Stomach (tissue), 9 donors: Measurements from ENCODE around the gene DSE. TPM values are rescaled to one million over a fixed set of nuclear protein-coding genes. Genes with fewer than 3 reads are reported as not detected.

ENCODE experiments used
- DNase-seq, 2 donors: peaks; one replicate each; pipeline versions ENCODE4 v3.0.0 to v3.0.0-alpha.2; 2013 to 2019
- H3K27ac ChIP-seq, 5 donors: fragments of 200-600 bp in 4 of 5; sonication (generic) in 4 of 5; one replicate each; pipeline ENCODE4 v1.5.1; 2013 to 2019; ENCODE audit warnings: mild to moderate bottlenecking in 1 of 5, moderate library complexity in 1 of 5
- H3K27me3 ChIP-seq, 3 donors: fragments of 200-600 bp; sonication (generic); one replicate each; pipeline ENCODE4 v1.5.1; 2017 to 2019; ENCODE audit warnings: mixed run types in 1 of 3
- H3K36me3 ChIP-seq, 4 donors: fragments of 200-600 bp; sonication (generic); 1 replicate in 3 of 4; 2 replicates in 1 of 4; pipeline ENCODE4 v1.5.1; 2016 to 2019
- H3K4me1 ChIP-seq, 4 donors: fragments of 200-600 bp; sonication (generic); one replicate each; pipeline ENCODE4 v1.5.1; 2016 to 2019
- H3K4me3 ChIP-seq, 4 donors: fragments of 200-600 bp; sonication (generic) in 3 of 4; one replicate each; pipeline ENCODE4 v1.5.1; 2016 to 2019; ENCODE audit warnings: mild to moderate bottlenecking in 1 of 4
- H3K9me3 ChIP-seq, 4 donors: fragments of 200-600 bp; sonication (generic); one replicate each; pipeline ENCODE4 v1.5.1; 2016 to 2019
- CTCF ChIP-seq, 7 experiments: fragments of 450-650 bp in 4 of 7; fragments of 200-600 bp in 3 of 7; sonication (generic) in 3 of 7; IDR thresholded peaks; one replicate each; pipeline ENCODE4 v1.5.1; 2016 to 2019; ENCODE audit warnings: antibody characterized with exemption in 7 of 7, control low read depth in 2 of 7, mild to moderate bottlenecking in 1 of 7
- EP300 ChIP-seq: sonication (generic); formaldehyde crosslinking; IDR thresholded peaks from one replicate; pipeline ENCODE4 v1.6.1; 2017; ENCODE audit warnings: antibody characterized with exemption
- POLR2A ChIP-seq, 4 donors: fragments of 450-650 bp; IDR thresholded peaks; one replicate each; pipeline ENCODE4 v1.6.1; 2016; ENCODE audit warnings: antibody characterized with exemption in 4 of 4, control low read depth in 2 of 4, mild to moderate bottlenecking in 1 of 4, moderate library complexity in 1 of 4
- POLR2AphosphoS5 ChIP-seq, 3 donors: sonication (generic); formaldehyde crosslinking; IDR thresholded peaks; one replicate each; pipeline ENCODE4 v1.6.1; 2016; ENCODE audit warnings: antibody characterized with exemption in 3 of 3
- WGBS, 5 donors: extraction: QIAGEN DNeasy Blood & Tissue Kit in 3 of 5; methylation state at CpG; one replicate each; pipeline versions ENCODE4 v1.1.5 to v1.1.7; 2013 to 2018; 5-methylcytosine and 5-hydroxymethylcytosine counted together
- intact Hi-C: fragments of 100-400 bp; cut with DNase I; formaldehyde crosslinking; loops from one replicate; pipeline ENCODE4 v1.15.1; 2023; ENCODE audit warnings: low total_unique reads
- polyA plus RNA-seq, 3 donors: library from polyadenylated mRNA; stranded (reverse); fragments of 200-250 nt; gene quantifications; one replicate each; pipeline ENCODE4 v1.2.3, GENCODE V29; 2013
- total RNA-seq, 5 donors: library from RNA; depleted of rRNA; stranded (reverse); fragments of >200 nt; gene quantifications; one replicate each; pipeline versions ENCODE4 v1.1.0 to v1.2.3, GENCODE V29; 2014 to 2016
- donor health status: healthy with polysubstance abuse.
- donor health status: Bipolar disorder and iron deficiency.
- donor health status: healthy.

DSE gene
- total and polyA plus RNA-seq, 8 donors: 3.8 to 39.8 (median 12.5) TPM

- Histone ChIP-seq H3K9me3 (no peaks in the 10 kb centered on the region), H3K4me3 (no peak overlapping the region), H3K27ac (peak overlapping the region in 3 of 5 donors; percentile 6 to 54 (median 49)), H3K4me1 (peaks cover 0 to 17% (median 10%) of the 10 kb centered on the region in 4 donors), H3K36me3 (peaks cover 0 to 2% (median 0%) of the 10 kb centered on the region in 4 donors), H3K27me3 (no peaks in the 10 kb centered on the region)
- WGBS, 5 donors: 63 to 83% (median 79%) methylated on average over 3 of the region's 3 CpGs
- TF ChIP-seq EP300: no peak
- no peak for TF ChIP-seq POLR2AphosphoS5 (IDR thresholded peaks at IDR 0.05)
- TF ChIP-seq CTCF (IDR thresholded peaks at IDR 0.05): no peak
- TF ChIP-seq POLR2A (IDR thresholded peaks at IDR 0.05): no peak
- DNase-seq: no peak
- intact Hi-C loops: no loop called here
These were observed 33.9 kb downstream of the DSE start for GRCh38 chr6:116404696-116405095.

GRCh38 chr6:116405138-116405537 lies 34.4 kb downstream of the DSE start:
- Histone ChIP-seq H3K27ac (peak overlapping the region in 4 of 5 donors; percentile 6 to 54 (median 37)), H3K27me3 (no peaks in the 10 kb centered on the region), H3K36me3 (no peaks in the 10 kb centered on the region), H3K4me3 (no peak overlapping the region), H3K9me3 (no peaks in the 10 kb centered on the region), H3K4me1 (peaks cover 0 to 17% (median 10%) of the 10 kb centered on the region in 4 donors)
- peak in 1 of 2 donors; percentile 58 for DNase-seq
- intact Hi-C loops: no loop called here
- WGBS, 5 donors: 53 to 67% (median 58%) methylated on average over 5 of the region's 5 CpGs
- TF ChIP-seq CTCF (IDR thresholded peaks at IDR 0.05) (no peak), POLR2A (IDR thresholded peaks at IDR 0.05) (no peak), EP300 (no peak), POLR2AphosphoS5 (IDR thresholded peaks at IDR 0.05) (no peak)

GRCh38 chr6:116405652-116406356 lies 35.1 kb downstream of the DSE start:
- no peaks in the 10 kb centered on the region for H3K9me3 ChIP-seq
- no peaks in the 10 kb centered on the region for H3K36me3 ChIP-seq
- intact Hi-C loops: no loop called here
- H3K27ac ChIP-seq: peak overlapping the region in 3 of 5 donors; percentile 6 to 54 (median 49)
- H3K27me3 ChIP-seq: no peaks in the 10 kb centered on the region
- peaks cover 0 to 17% (median 9%) of the 10 kb centered on the region in 4 donors for H3K4me1 ChIP-seq
- 58 to 72% (median 66%) methylated on average over 8 of the region's 8 CpGs for WGBS, 5 donors
- TF ChIP-seq EP300: no peak
- TF ChIP-seq POLR2AphosphoS5 (IDR thresholded peaks at IDR 0.05): no peak
- TF ChIP-seq CTCF (IDR thresholded peaks at IDR 0.05): no peak
- no peak for TF ChIP-seq POLR2A (IDR thresholded peaks at IDR 0.05)
- DNase-seq: no peak
- H3K4me3 ChIP-seq: no peak overlapping the region

GRCh38 chr6:116406678-116407345 lies 36.1 kb downstream of the DSE start:
- Histone ChIP-seq H3K4me3 (no peak overlapping the region), H3K27ac (peak overlapping the region in 2 of 5 donors; percentile 0 to 17), H3K36me3 (no peaks in the 10 kb centered on the region), H3K4me1 (peaks cover 0 to 27% (median 14%) of the 10 kb centered on the region in 4 donors), H3K27me3 (no peaks in the 10 kb centered on the region), H3K9me3 (no peaks in the 10 kb centered on the region)
- intact Hi-C loops: no loop called here
- no peak for DNase-seq
- 53 to 77% (median 68%) methylated on average over 4 of the region's 4 CpGs for WGBS, 5 donors
- no peak for TF ChIP-seq EP300
- no peak for TF ChIP-seq POLR2AphosphoS5 (IDR thresholded peaks at IDR 0.05)
- TF ChIP-seq POLR2A (IDR thresholded peaks at IDR 0.05): no peak
- TF ChIP-seq CTCF (IDR thresholded peaks at IDR 0.05): no peak
